Measurements from ENCODE around the gene SLC44A5. TPM values are rescaled to one million over a fixed set of nuclear protein-coding genes. Genes with fewer than 3 reads are reported as not detected.

SLC44A5 gene
- total RNA-seq, 1 experiment from 2014 or later, result 0.18 TPM

DNA sequence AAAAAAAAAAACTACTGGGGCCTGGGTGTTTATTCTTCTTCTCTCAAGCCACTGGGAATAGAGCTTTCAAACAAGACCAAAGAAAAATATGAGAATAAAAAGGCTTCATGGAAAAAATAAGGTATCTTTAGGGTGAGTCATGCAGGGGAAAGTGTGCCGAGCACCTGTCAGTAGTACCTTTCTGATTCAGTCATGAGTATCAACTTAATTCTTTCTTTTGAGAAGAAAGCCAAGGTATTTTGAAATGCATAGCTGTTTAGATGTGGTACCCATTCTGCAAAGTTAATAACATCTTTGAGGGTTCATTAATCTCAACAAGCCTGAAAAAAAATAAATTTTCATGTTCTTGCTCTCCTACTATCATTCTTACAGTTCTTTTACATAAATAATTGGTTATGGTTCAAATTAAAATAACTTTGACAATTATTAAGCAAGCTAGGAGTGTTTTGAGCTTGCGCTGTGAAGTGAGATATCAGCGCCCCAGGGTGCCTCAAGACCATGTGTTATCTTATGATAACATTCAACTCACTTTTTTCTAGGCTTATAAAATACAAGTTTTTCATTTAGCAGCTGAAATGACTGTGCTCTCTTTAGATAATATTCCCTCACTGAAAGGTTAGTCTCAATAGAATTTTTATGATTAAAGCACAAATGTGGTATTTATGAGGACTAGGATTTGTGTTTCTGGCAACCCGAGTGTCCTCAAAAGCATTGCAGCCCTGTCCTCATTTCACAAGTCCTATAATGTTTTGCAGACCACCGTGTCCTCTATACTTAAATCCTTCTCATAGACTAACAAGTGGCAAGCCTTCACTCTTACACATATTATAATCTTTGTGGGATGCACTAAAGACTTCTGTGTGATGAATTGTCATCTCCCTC is 138.6 kb downstream of the SLC44A5 start:
- BruUV-seq (replicated peaks), result no TSS peak
- intact Hi-C loops (cut with micrococcal nuclease; ENCODE audit: unreplicated experiment) (no loop called here), in situ Hi-C loops (cut with HindIII; ENCODE audit: low pct_unique_long_range_greater_than_20kb, low sequenced_read_pairs) (no loop called here)
- DNase-seq (ENCODE audit: low read depth, low spot score) (no peak), ATAC-seq (no peak)
- Histone ChIP-seq H3K4me3 (ENCODE audit: low read depth in 2 of 2, low read length in 2 of 2) (no peak overlapping the region), H3K36me3 (ENCODE audit: control insufficient read depth, insufficient read depth, low read length) (no peaks in the 10 kb centered on the region), H3K9me3 (ENCODE audit: control insufficient read depth, insufficient read depth, low read depth, low read length) (no peaks in the 10 kb centered on the region), H3K4me1 (ENCODE audit: control insufficient read depth, insufficient read depth, low read length) (no peaks in the 10 kb centered on the region), H3K27me3 (ENCODE audit: control insufficient read depth, insufficient read depth, low read length) (no peaks in the 10 kb centered on the region), H3K27ac (ENCODE audit: low read length) (no peak overlapping the region)
- TF ChIP-seq, protein P1, sequence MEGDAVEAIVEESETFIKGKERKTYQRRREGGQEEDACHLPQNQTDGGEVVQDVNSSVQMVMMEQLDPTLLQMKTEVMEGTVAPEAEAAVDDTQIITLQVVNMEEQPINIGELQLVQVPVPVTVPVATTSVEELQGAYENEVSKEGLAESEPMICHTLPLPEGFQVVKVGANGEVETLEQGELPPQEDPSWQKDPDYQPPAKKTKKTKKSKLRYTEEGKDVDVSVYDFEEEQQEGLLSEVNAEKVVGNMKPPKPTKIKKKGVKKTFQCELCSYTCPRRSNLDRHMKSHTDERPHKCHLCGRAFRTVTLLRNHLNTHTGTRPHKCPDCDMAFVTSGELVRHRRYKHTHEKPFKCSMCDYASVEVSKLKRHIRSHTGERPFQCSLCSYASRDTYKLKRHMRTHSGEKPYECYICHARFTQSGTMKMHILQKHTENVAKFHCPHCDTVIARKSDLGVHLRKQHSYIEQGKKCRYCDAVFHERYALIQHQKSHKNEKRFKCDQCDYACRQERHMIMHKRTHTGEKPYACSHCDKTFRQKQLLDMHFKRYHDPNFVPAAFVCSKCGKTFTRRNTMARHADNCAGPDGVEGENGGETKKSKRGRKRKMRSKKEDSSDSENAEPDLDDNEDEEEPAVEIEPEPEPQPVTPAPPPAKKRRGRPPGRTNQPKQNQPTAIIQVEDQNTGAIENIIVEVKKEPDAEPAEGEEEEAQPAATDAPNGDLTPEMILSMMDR (IDR thresholded peaks at IDR 0.05), result no peak
- TF ChIP-seq, protein P2, sequence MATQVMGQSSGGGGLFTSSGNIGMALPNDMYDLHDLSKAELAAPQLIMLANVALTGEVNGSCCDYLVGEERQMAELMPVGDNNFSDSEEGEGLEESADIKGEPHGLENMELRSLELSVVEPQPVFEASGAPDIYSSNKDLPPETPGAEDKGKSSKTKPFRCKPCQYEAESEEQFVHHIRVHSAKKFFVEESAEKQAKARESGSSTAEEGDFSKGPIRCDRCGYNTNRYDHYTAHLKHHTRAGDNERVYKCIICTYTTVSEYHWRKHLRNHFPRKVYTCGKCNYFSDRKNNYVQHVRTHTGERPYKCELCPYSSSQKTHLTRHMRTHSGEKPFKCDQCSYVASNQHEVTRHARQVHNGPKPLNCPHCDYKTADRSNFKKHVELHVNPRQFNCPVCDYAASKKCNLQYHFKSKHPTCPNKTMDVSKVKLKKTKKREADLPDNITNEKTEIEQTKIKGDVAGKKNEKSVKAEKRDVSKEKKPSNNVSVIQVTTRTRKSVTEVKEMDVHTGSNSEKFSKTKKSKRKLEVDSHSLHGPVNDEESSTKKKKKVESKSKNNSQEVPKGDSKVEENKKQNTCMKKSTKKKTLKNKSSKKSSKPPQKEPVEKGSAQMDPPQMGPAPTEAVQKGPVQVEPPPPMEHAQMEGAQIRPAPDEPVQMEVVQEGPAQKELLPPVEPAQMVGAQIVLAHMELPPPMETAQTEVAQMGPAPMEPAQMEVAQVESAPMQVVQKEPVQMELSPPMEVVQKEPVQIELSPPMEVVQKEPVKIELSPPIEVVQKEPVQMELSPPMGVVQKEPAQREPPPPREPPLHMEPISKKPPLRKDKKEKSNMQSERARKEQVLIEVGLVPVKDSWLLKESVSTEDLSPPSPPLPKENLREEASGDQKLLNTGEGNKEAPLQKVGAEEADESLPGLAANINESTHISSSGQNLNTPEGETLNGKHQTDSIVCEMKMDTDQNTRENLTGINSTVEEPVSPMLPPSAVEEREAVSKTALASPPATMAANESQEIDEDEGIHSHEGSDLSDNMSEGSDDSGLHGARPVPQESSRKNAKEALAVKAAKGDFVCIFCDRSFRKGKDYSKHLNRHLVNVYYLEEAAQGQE (IDR thresholded peaks at IDR 0.05; ENCODE audit: insufficient read depth in 1 of 2, low read depth in 2 of 2, low read length in 1 of 2), result no peak
- TF ChIP-seq TCF7L2 (IDR thresholded peaks at IDR 0.05; ENCODE audit: low read depth, low read length) (no peak), POLR2AphosphoS5 (IDR thresholded peaks at IDR 0.05; ENCODE audit: low read depth, low read length) (no peak), SIN3A (IDR thresholded peaks at IDR 0.05; ENCODE audit: borderline replicate concordance, insufficient read depth, low read depth, low read length) (no peak)
- CTCF ChIA-PET, result no interaction called here
- POLR2A ChIA-PET, result no interaction called here

DNA sequence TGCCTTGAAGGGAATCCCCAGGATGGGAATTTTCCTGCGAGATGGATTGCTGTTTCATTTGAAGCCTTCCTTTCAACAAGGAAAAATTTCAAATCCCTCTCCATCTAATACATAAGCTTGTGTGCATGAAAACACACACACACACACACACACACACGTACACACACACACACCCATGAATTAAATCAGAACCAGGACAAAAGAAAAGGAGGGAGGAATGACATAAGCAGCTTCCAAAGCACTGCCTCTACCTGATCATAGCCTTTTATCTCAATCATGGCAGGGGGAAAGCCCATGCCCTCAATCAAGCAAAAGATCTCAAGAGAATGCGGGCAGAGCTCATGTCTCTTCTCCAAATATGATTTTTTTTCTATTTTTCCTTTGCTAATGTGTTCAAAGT is 139.7 kb downstream of the SLC44A5 start:
- ChIA-PET POLR2A (no interaction called here), CTCF (no interaction called here)
- in situ Hi-C loops (cut with HindIII; ENCODE audit: low pct_unique_long_range_greater_than_20kb, low sequenced_read_pairs), result no loop called here
- TF ChIP-seq, protein P1 (IDR thresholded peaks at IDR 0.05), result no peak
- TF ChIP-seq, protein P2 (IDR thresholded peaks at IDR 0.05; ENCODE audit: insufficient read depth in 1 of 2, low read depth in 2 of 2, low read length in 1 of 2), result no peak
- no peak for TF ChIP-seq SIN3A (IDR thresholded peaks at IDR 0.05; ENCODE audit: borderline replicate concordance, insufficient read depth, low read depth, low read length)
- Histone ChIP-seq H3K36me3 (ENCODE audit: control insufficient read depth, insufficient read depth, low read length) (no peaks in the 10 kb centered on the region), H3K27ac (ENCODE audit: low read length) (no peak overlapping the region), H3K9me3 (ENCODE audit: control insufficient read depth, insufficient read depth, low read depth, low read length) (no peaks in the 10 kb centered on the region), H3K4me3 (ENCODE audit: low read depth in 2 of 2, low read length in 2 of 2) (no peak overlapping the region), H3K4me1 (ENCODE audit: control insufficient read depth, insufficient read depth, low read length) (no peaks in the 10 kb centered on the region), H3K27me3 (ENCODE audit: control insufficient read depth, insufficient read depth, low read length) (no peaks in the 10 kb centered on the region)
- BruUV-seq (replicated peaks), result no TSS peak
- no peak for DNase-seq (ENCODE audit: low read depth, low spot score)
- intact Hi-C loops (cut with micrococcal nuclease; ENCODE audit: unreplicated experiment), result no loop called here
- ATAC-seq, result no peak

All from Panc1 (cell line).